22Rv1 (cell line): ENCODE results near the gene STIM1.

Experiments used
- H3K27ac ChIP-seq: fragments of 450-650 bp; 2 replicates; pipeline ENCODE4 v1.5.1; 2017
- ZFX ChIP-seq: fragments of 450-650 bp; IDR thresholded peaks from 2 replicates; pipeline ENCODE4 v1.6.1; 2017; ENCODE audit warnings: antibody characterized with exemption, borderline replicate concordance
- TF ChIP-seq, protein P1 (sequence below): fragments of 450-650 bp; IDR thresholded peaks from 2 replicates; pipeline ENCODE4 v1.5.1; 2017; ENCODE audit warnings: mild to moderate bottlenecking

The STIM1 gene

DNA sequence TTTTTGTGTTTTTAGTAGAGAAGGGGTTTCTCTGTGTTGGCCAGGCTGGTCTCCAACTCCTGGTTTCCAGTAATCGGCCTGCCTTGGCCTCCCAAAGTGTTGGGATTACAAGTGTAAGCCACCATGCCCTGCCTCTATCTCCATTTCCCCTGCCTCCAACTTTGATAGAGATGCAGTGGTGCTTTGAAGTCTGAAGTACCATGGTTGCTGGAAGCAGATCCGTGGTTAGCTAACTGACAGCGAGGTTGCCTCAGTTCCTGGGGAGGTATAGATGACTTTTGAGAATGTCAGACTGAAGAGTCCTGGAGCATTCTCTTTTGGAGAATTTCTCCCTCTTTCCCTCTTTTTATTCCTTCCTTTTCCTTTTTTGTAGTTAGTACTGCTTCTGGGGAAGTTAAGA lies 127.6 kb downstream of the STIM1 start:
- TF ChIP-seq ZFX = no peak
- TF ChIP-seq, protein P1, sequence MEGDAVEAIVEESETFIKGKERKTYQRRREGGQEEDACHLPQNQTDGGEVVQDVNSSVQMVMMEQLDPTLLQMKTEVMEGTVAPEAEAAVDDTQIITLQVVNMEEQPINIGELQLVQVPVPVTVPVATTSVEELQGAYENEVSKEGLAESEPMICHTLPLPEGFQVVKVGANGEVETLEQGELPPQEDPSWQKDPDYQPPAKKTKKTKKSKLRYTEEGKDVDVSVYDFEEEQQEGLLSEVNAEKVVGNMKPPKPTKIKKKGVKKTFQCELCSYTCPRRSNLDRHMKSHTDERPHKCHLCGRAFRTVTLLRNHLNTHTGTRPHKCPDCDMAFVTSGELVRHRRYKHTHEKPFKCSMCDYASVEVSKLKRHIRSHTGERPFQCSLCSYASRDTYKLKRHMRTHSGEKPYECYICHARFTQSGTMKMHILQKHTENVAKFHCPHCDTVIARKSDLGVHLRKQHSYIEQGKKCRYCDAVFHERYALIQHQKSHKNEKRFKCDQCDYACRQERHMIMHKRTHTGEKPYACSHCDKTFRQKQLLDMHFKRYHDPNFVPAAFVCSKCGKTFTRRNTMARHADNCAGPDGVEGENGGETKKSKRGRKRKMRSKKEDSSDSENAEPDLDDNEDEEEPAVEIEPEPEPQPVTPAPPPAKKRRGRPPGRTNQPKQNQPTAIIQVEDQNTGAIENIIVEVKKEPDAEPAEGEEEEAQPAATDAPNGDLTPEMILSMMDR = no peak

DNA sequence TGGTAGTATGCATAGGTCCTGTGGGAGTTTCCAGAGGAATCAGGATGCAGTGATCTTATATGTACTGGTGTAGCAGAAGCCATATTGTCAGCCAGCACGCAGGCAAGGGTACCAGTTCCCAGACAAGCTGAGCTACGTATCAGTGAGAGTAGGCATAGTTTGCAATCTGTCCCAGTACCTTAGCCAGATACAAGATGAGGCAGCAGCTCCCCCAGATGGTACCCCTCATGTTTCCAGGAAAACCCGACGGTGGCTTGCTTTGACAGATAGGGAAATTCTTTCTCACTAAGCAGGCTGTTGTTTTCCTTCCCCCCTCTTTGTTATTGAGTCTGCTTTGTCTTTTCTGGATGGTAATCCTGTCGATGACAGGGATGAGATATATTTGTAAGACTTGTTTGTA lies 129.4 kb downstream of the STIM1 start:
- no peak overlapping the region for H3K27ac ChIP-seq
- TF ChIP-seq ZFX = no peak
- TF ChIP-seq, protein P1 = no peak

More for the DNA sequence above, 127.6 kb downstream of the STIM1 start:
- H3K27ac ChIP-seq = no peak overlapping the region

DNA sequence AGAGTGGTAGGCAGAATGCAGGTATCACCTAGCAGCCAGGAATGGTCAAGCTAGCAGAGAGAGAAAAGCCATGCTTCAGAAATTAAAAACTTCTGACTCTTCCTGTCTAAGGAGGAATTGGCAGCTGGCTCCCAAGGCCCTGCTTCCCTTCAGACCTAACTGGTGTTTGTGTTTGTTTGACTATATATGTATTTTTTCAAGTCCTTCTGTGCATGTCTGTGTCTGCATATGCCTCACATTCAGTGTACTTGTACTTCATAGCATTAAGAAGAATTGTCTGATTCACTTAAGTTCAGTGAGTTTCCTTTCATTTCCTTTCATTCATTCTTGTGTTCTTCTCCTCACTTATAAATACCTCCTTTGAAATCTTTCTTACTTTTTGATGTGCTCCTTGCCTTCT lies 130.2 kb downstream of the STIM1 start:
- TF ChIP-seq ZFX = no peak
- TF ChIP-seq, protein P1 = no peak
- no peak overlapping the region for H3K27ac ChIP-seq

DNA sequence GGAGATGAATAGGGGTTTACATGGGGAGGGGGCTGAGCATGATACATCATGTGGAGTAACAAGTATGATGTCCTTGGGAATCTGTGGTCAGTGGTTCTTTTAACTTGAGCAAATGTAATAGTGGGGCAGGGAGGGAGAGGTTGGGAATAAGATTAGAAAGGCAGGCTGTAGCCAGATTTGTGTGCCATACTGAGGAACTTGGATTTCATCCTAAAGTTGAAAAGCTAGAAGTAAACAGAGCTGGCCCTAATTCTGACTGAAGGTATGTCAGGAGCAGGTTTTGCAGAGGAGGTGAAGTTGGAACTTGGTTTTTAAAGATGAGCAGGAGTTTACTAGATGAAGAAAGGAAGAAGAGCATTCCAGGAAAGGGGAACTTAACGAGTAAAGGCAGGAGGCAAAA lies 130.8 kb downstream of the STIM1 start:
- TF ChIP-seq, protein P1 = no peak
- no peak for TF ChIP-seq ZFX
- H3K27ac ChIP-seq = no peak overlapping the region

DNA sequence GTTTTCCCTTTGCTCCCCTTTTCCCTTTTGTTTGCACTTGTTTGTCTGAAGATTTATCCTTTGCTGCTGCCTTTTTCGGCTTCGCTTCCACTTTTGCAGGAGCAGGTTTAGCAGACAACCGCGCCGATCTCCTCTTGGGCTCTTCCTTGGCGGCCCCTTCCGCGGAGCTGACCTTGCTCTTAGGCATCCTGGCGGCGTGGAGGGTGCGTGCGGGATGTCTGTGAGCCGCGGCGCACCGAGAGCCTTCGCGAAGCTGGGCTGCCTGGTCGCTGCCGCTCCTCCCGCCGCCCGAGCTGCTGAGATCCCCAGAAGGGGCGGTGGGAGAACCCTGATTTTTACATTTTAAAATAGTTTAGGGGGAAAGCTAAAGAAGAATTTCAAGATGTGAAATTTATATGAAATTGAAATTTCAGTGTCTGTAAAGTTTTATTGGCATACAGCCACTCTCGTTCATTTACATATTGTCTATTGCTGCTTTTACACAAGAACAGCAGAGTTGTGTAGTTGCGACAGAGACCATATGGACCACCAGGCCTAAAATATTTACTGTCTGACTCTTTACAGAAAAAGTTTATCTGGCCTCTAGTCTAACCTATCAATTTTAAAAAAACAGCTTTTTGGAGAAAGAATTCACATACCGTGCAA lies 133.9 kb downstream of the STIM1 start:
- TF ChIP-seq, protein P1 = no peak
- no peak for TF ChIP-seq ZFX
- H3K27ac ChIP-seq = no peak overlapping the region

DNA sequence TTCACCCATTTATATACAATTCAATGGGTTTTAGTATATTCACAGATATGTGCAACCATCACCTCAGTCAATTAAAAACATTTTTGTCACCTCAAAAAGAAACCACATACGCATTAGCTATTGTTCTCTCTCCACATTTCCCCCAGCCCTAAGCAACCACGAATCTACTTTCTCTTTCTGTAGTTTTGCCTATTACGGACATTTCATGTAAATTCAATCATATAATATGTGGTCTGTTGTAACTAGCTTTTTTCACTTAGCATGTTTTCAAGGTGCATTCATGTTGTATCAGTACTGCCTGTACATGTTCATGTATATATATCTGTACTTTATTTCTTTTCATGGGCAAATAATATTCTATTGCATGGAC lies 134.4 kb downstream of the STIM1 start:
- no peak for TF ChIP-seq ZFX
- TF ChIP-seq, protein P1 = no peak
- no peak overlapping the region for H3K27ac ChIP-seq

DNA sequence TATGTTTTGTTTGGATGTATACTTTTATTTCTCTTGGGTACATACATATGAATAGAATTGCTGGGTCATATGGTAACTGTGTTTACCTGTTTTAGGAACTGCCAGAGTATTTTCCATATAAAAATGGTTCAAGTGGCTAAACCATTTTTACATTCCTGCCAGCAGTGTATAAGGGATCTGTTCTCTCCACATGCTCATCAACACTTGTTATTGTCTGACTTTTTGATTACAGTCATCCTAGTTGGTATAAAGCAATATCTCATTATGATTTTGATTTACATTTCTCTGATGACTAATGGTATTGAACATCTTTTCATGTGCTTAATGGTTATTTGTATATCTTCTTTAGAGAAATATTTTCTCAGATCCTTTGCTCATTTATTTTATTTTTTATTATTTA lies 134.9 kb downstream of the STIM1 start:
- H3K27ac ChIP-seq = no peak overlapping the region
- TF ChIP-seq, protein P1 = no peak
- TF ChIP-seq ZFX = no peak
